ENCODE results near the gene BDKRB1.

BDKRB1 gene

GRCh38 chr14:96261772-96262655, 6.0 kb downstream of the BDKRB1 start:
- H3K27me3 Mint-ChIP-seq (ENCODE audit: low read depth), result peaks cover 12% of the 10 kb centered on the region
- H3K4me3 Mint-ChIP-seq, result no peak overlapping the region
- H3K27ac Mint-ChIP-seq, result no peak overlapping the region
- peaks cover 1% of the 10 kb centered on the region for H3K4me1 Mint-ChIP-seq (ENCODE audit: low read depth)
- H3K9me3 Mint-ChIP-seq, result no peaks in the 10 kb centered on the region
- H3K36me3 Mint-ChIP-seq (ENCODE audit: low read depth), result no peaks in the 10 kb centered on the region

GRCh38 chr14:96263347-96264199, 7.6 kb downstream of the BDKRB1 start:
- peaks cover 5% of the 10 kb centered on the region for H3K27me3 Mint-ChIP-seq (ENCODE audit: low read depth)
- no peaks in the 10 kb centered on the region for H3K36me3 Mint-ChIP-seq (ENCODE audit: low read depth)

GRCh38 chr14:96264200-96264553, 8.2 kb downstream of the BDKRB1 start:
- Mint-ChIP-seq H3K36me3 (ENCODE audit: low read depth) (no peaks in the 10 kb centered on the region), H3K4me3 (no peak overlapping the region), H3K27ac (no peak overlapping the region), H3K27me3 (ENCODE audit: low read depth) (peaks cover 5% of the 10 kb centered on the region), H3K4me1 (ENCODE audit: low read depth) (peaks cover 1% of the 10 kb centered on the region), H3K9me3 (no peaks in the 10 kb centered on the region)

More at GRCh38 chr14:96263347-96264199, 7.6 kb downstream of the BDKRB1 start:
- Mint-ChIP-seq H3K27ac (no peak overlapping the region), H3K9me3 (no peaks in the 10 kb centered on the region), H3K4me3 (no peak overlapping the region), H3K4me1 (ENCODE audit: low read depth) (peaks cover 1% of the 10 kb centered on the region)

GRCh38 chr14:96264853-96265252, 8.8 kb downstream of the BDKRB1 start:
- no peak overlapping the region for H3K4me3 Mint-ChIP-seq
- no peaks in the 10 kb centered on the region for H3K36me3 Mint-ChIP-seq (ENCODE audit: low read depth)
- peaks cover 5% of the 10 kb centered on the region for H3K27me3 Mint-ChIP-seq (ENCODE audit: low read depth)
- peaks cover 1% of the 10 kb centered on the region for H3K4me1 Mint-ChIP-seq (ENCODE audit: low read depth)
- no peak overlapping the region for H3K27ac Mint-ChIP-seq
- no peaks in the 10 kb centered on the region for H3K9me3 Mint-ChIP-seq

- Mint-ChIP-seq H3K4me1 (ENCODE audit: low read depth) (peaks cover 1% of the 10 kb centered on the region), H3K27me3 (ENCODE audit: low read depth) (peaks cover 5% of the 10 kb centered on the region), H3K36me3 (ENCODE audit: low read depth) (no peaks in the 10 kb centered on the region), H3K9me3 (no peaks in the 10 kb centered on the region), H3K27ac (no peak overlapping the region), H3K4me3 (no peak overlapping the region)
These were observed 9.5 kb downstream of the BDKRB1 start for GRCh38 chr14:96265383-96266095.

- no peaks in the 10 kb centered on the region for H3K27me3 Mint-ChIP-seq (ENCODE audit: low read depth)
- peaks cover 7% of the 10 kb centered on the region for H3K9me3 Mint-ChIP-seq
These were observed 11.3 kb downstream of the BDKRB1 start for GRCh38 chr14:96267336-96267735.

GRCh38 chr14:96267916-96268315, 11.9 kb downstream of the BDKRB1 start:
- Mint-ChIP-seq H3K27me3 (ENCODE audit: low read depth) (no peaks in the 10 kb centered on the region), H3K4me1 (ENCODE audit: low read depth) (peaks cover 1% of the 10 kb centered on the region), H3K36me3 (ENCODE audit: low read depth) (no peaks in the 10 kb centered on the region), H3K9me3 (peaks cover 10% of the 10 kb centered on the region), H3K27ac (no peak overlapping the region), H3K4me3 (no peak overlapping the region)

More at GRCh38 chr14:96267336-96267735, 11.3 kb downstream of the BDKRB1 start:
- no peak overlapping the region for H3K27ac Mint-ChIP-seq
- H3K4me3 Mint-ChIP-seq, result no peak overlapping the region
- H3K36me3 Mint-ChIP-seq (ENCODE audit: low read depth), result no peaks in the 10 kb centered on the region
- H3K4me1 Mint-ChIP-seq (ENCODE audit: low read depth), result peaks cover 1% of the 10 kb centered on the region

GRCh38 chr14:96268431-96269358, 12.7 kb downstream of the BDKRB1 start:
- no peaks in the 10 kb centered on the region for H3K4me1 Mint-ChIP-seq (ENCODE audit: low read depth)
- no peak overlapping the region for H3K4me3 Mint-ChIP-seq
- no peaks in the 10 kb centered on the region for H3K36me3 Mint-ChIP-seq (ENCODE audit: low read depth)
- H3K27ac Mint-ChIP-seq, result no peak overlapping the region
- H3K9me3 Mint-ChIP-seq, result peaks cover 14% of the 10 kb centered on the region
- H3K27me3 Mint-ChIP-seq (ENCODE audit: low read depth), result no peaks in the 10 kb centered on the region

- H3K36me3 Mint-ChIP-seq (ENCODE audit: low read depth), result no peaks in the 10 kb centered on the region
- H3K27ac Mint-ChIP-seq, result no peak overlapping the region
- no peaks in the 10 kb centered on the region for H3K4me1 Mint-ChIP-seq (ENCODE audit: low read depth)
- no peaks in the 10 kb centered on the region for H3K27me3 Mint-ChIP-seq (ENCODE audit: low read depth)
- peaks cover 14% of the 10 kb centered on the region for H3K9me3 Mint-ChIP-seq
- H3K4me3 Mint-ChIP-seq, result no peak overlapping the region
These were observed 13.3 kb downstream of the BDKRB1 start for GRCh38 chr14:96269359-96269710.

GRCh38 chr14:96270565-96271420, 14.8 kb downstream of the BDKRB1 start:
- Mint-ChIP-seq H3K9me3 (peaks cover 14% of the 10 kb centered on the region), H3K27me3 (ENCODE audit: low read depth) (no peaks in the 10 kb centered on the region), H3K36me3 (ENCODE audit: low read depth) (no peaks in the 10 kb centered on the region), H3K4me3 (no peak overlapping the region), H3K4me1 (ENCODE audit: low read depth) (no peaks in the 10 kb centered on the region), H3K27ac (no peak overlapping the region)

- Mint-ChIP-seq H3K4me1 (ENCODE audit: low read depth) (no peaks in the 10 kb centered on the region), H3K9me3 (peaks cover 14% of the 10 kb centered on the region), H3K27me3 (ENCODE audit: low read depth) (no peaks in the 10 kb centered on the region), H3K27ac (no peak overlapping the region), H3K36me3 (ENCODE audit: low read depth) (no peaks in the 10 kb centered on the region), H3K4me3 (no peak overlapping the region)
These were observed 15.4 kb downstream of the BDKRB1 start for GRCh38 chr14:96271421-96271762.

GRCh38 chr14:96272777-96273473, 16.9 kb downstream of the BDKRB1 start:
- Mint-ChIP-seq H3K27ac (no peak overlapping the region), H3K4me3 (no peak overlapping the region), H3K27me3 (ENCODE audit: low read depth) (no peaks in the 10 kb centered on the region), H3K36me3 (ENCODE audit: low read depth) (no peaks in the 10 kb centered on the region), H3K9me3 (peaks cover 17% of the 10 kb centered on the region), H3K4me1 (ENCODE audit: low read depth) (no peaks in the 10 kb centered on the region)

GRCh38 chr14:96273629-96274028, 17.6 kb downstream of the BDKRB1 start:
- Mint-ChIP-seq H3K27ac (no peak overlapping the region), H3K9me3 (peaks cover 19% of the 10 kb centered on the region), H3K36me3 (ENCODE audit: low read depth) (no peaks in the 10 kb centered on the region), H3K4me1 (ENCODE audit: low read depth) (no peaks in the 10 kb centered on the region), H3K4me3 (no peak overlapping the region), H3K27me3 (ENCODE audit: low read depth) (no peaks in the 10 kb centered on the region)
